DND-41 (cell line): Measurements from ENCODE around the gene GATA5.

ENCODE experiments used
- CTCF ChIP-seq: IDR thresholded peaks from 2 replicates; pipeline ENCODE4 v1.5.1; 2012; ENCODE audit warnings: borderline replicate concordance, low read length, moderate library complexity, mild to moderate bottlenecking; ENCODE audit not compliant: poor library complexity, severe bottlenecking; ENCODE audit errors: extremely low read depth
- EZH2 ChIP-seq: IDR thresholded peaks from 3 replicates; pipeline ENCODE4 v1.6.1; 2012; ENCODE audit warnings: borderline replicate concordance, low read depth, mild to moderate bottlenecking, moderate library complexity, low read length, inconsistent platforms; ENCODE audit not compliant: severe bottlenecking

- TF ChIP-seq CTCF: no peak
- no peak for TF ChIP-seq EZH2
Measured at GRCh38 chr20:62473717-62474603, 1.8 kb downstream of the GATA5 start.
